ENCODE measurements around the gene ADSS1.
A peak's percentile ranks its signal among the peaks of the same experiment; 100 is the strongest.

The ADSS1 gene

GRCh38 chr14:104794631-104794992 is 70.6 kb downstream of the ADSS1 start:
- POLR2A ChIA-PET: no interaction called here
- peak; percentile 52 for DNase-seq (ENCODE audit: extremely low spot score)
- TF ChIP-seq CTCF (IDR thresholded peaks at IDR 0.05; ENCODE audit: control extremely low read depth, extremely low read depth, low read depth, missing control alignments): no peak
- CTCF ChIA-PET: interaction anchor here (0.7 to 1.6 kb wide), 3 partner anchors 24 to 31 kb away, joined by 3 to 8 read pairs (median 3); no protein-coding TSS in a partner anchor

- no peak for TF ChIP-seq CTCF (IDR thresholded peaks at IDR 0.05; ENCODE audit: control extremely low read depth, extremely low read depth, low read depth, missing control alignments)
- POLR2A ChIA-PET: no interaction called here
- CTCF ChIA-PET: interaction anchor here (0.7 to 1.6 kb wide), 2 partner anchors 27 to 31 kb away, joined by 3 to 8 read pairs; no protein-coding TSS in a partner anchor
- DNase-seq (ENCODE audit: extremely low spot score): peak; percentile 59
Measured at GRCh38 chr14:104794993-104795780, 71.2 kb downstream of the ADSS1 start, which contains the start of gene AKT1. TSS of gene AKT1 (minus strand) at chr14:104795748. CDS start at chr14:104792643, 3,105 bp downstream.

- DNase-seq (ENCODE audit: extremely low spot score): peak; percentile 89
- TF ChIP-seq CTCF (IDR thresholded peaks at IDR 0.05; ENCODE audit: control extremely low read depth, extremely low read depth, low read depth, missing control alignments): no peak
- ChIA-PET POLR2A (no interaction called here), CTCF (interaction anchor here (1.1 kb wide), 1 partner anchor 27 kb away, joined by 3 read pairs; no protein-coding TSS in a partner anchor)
Measured at GRCh38 chr14:104795781-104796686, 72.0 kb downstream of the ADSS1 start.

GRCh38 chr14:104796687-104797081 is 72.7 kb downstream of the ADSS1 start:
- POLR2A ChIA-PET: no interaction called here
- CTCF ChIA-PET: interaction anchor here (1.1 kb wide), 1 partner anchor 28 kb away, joined by 3 read pairs; no protein-coding TSS in a partner anchor
- no peak for DNase-seq (ENCODE audit: extremely low spot score)
- no peak for TF ChIP-seq CTCF (IDR thresholded peaks at IDR 0.05; ENCODE audit: control extremely low read depth, extremely low read depth, low read depth, missing control alignments)

All from GM10248 (cell line).